Inferior parietal cortex (tissue), 1 donor: Measurements from ENCODE around the gene SYNPO2.
A peak's percentile ranks its signal among the peaks of the same experiment; 100 is the strongest.

Experiments used
- DNase-seq: peaks from one replicate; pipeline ENCODE4 v3.0.0-alpha.2; 2016; ENCODE audit errors: extremely low spot score

Gene SYNPO2

DNA sequence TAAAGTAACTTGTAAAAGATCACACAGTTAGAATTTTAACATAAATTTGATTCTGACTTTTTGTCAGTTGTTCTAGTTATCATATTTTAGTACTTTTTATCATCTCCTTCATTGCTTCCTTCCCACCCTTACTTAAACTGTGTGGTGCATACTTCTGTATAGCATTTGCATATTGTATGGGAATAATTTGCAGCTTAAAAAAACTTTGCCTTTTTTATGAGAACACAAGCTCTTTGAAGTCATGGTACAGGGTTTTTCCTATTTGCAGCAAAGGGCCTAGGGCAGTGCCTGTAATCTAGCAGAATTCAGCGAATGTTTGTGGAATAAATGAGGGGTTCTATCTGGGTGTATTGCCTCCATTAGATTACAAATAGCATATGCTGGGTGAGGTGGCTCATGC lies 41.6 kb downstream of the SYNPO2 start:
- no peak for DNase-seq

DNA sequence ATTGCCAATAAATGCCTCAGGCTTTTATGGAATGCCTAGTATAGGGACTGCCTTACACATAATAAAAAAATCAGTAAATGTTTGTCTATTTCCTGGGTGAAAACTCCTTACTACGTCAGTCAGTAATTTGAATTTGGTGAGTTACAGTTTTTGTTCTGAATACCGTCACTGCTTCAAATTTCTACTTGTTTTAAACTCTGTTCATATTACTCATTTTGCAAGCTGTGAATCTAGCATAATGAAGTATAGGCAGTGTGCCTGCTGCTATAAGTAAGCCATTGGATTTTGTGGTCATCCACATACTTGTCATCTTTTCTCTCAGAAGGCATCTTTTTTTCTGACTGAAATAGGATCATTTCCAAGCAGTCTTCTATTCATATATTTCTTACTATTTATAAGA lies 43.1 kb downstream of the SYNPO2 start:
- DNase-seq = no peak

DNA sequence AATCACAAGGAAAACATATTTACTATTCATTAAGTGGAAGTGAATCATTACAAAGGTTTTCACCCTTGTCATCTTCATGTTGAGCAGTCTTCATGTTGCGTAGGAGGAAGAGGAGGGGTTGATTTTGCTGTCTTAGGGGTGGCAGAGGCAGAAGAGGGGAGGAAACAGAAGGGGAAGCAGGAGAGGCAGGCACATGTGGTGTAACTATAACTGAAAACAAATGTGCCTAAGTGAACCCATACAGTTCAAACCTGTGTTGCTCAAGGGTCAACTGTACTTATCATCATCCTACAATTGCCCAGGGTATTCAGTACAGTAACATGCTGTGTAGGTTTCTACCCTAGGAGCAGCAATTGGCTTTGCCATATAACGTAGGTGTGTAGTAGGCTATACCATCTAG lies 47.2 kb downstream of the SYNPO2 start:
- no peak for DNase-seq

DNA sequence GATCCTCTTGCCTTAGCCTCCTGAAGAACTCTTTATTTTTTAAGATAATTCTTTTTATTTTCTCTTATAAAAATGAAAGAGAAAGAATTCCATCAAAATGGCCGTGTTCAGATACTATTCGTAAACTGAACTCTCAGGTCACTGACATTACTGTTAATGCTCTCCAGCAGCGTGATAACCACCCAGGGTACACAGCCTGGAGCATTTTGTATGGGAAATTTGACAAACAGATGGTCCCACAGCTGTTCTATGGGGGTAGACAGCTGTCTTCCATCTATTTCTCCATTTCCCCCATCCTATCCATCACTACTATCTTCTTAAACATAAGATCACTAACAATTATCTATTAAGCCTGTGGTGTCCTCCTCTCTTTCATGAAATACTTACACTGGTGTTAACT lies 47.8 kb downstream of the SYNPO2 start:
- no peak for DNase-seq

DNA sequence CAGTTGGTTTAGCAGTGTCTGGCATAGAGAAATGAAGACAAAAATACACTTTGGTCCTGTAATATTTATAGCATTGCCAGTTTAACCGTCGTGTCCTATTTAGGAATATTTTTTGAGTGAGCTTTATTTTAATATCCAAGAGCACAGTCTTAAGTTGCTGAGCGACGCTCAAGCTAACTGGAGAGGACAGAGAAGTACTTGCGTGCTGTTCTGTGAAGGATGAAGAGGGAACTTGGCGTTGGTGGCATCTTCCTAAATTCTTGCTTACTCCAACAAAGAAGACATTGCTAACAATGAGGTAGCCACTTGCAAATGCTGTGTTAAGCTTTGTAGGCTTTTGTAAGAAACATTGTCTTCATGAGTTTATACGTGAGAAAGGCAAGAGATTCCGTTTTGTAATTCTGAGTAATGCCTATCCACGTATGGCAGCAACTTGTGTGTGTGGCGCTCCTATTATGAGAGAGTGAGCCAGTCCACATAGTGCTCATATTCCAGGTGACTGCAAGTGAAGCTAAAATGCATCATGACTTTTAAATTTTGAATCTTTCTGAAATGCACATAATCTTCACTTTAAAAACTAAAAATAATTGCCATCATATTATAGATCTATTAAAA lies 50.6 kb downstream of the SYNPO2 start:
- DNase-seq = no peak

DNA sequence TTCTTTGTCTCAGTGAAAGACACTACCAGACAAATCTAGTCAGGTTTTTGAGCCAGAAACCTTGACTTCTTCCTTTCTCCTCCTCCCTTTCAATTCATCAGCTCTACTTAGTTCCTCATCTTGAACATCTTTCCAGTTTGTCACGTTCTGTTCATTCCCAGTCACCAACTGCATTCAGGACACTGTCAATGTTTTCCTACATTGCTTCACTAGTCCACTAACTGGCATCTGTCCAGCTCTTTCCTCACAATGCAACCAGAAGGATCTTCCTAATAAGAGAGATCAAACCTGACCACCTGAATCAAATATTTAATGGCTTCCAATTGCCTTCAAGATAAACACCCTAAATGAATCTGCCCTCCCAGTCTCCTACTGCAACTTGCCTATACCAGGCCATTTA lies 52.5 kb downstream of the SYNPO2 start:
- DNase-seq = no peak

DNA sequence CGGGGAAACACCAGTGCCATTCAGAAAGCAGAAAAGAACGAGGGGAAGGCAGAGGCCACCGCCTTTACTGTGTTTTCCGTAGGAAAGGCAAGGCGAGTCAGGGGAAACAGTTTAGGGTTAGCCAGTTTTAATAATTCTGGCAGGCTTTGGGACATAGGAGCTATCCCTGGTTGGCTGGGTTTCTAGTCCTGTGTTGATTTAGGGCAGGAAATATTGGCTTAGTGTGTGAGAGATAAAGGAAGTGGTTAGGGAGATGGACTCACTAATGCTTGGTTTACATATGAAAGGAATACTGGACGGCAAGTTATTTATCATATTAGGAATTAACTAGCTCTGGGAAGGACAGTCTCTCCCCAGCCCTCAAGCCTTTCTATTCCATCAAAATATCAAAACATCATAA lies 53.1 kb downstream of the SYNPO2 start:
- no peak for DNase-seq

- DNase-seq = no peak
These were observed 53.8 kb downstream of the SYNPO2 start for GRCh38 chr4:118942465-118942864.

DNA sequence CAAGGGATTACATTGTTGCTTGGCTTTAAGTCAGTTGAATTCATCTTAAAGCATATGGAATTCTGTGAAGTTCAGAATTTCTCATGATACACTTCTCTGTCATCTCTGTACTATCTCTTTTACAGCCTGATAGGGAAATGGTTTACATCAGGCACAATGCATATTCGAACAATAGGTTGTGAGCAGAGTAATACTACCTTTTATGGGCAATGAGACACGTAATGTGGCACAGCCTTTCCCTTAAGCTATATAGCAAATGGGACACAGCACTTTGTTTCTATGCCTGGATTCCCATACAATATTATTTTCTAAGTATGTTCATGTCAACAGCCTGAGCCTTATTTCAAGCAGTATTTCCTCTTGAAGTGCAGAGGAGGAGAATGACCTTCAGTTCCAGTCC lies 58.4 kb downstream of the SYNPO2 start:
- no peak for DNase-seq

GRCh38 chr4:118948545-118949144 lies 60.0 kb downstream of the SYNPO2 start:
- DNase-seq = no peak

DNA sequence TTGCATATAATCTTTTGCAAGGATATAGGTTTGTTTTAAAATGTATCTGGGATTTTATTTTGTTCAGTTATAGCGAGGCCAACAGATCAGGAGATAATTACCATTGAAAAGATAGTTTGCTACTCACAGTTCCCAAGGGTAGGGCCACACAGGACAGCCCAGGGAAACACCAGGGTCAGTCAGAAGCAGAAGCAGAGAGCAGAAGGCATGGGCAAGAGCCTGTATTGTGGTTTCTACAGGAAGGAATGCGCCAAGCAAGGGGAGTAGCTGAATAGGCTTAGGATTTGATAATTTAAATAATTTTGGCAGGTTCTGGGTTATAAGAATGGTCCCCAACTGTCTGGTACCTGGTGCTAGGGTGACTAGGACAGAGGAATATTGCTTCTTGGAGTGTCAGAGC lies 61.6 kb downstream of the SYNPO2 start:
- no peak for DNase-seq

DNA sequence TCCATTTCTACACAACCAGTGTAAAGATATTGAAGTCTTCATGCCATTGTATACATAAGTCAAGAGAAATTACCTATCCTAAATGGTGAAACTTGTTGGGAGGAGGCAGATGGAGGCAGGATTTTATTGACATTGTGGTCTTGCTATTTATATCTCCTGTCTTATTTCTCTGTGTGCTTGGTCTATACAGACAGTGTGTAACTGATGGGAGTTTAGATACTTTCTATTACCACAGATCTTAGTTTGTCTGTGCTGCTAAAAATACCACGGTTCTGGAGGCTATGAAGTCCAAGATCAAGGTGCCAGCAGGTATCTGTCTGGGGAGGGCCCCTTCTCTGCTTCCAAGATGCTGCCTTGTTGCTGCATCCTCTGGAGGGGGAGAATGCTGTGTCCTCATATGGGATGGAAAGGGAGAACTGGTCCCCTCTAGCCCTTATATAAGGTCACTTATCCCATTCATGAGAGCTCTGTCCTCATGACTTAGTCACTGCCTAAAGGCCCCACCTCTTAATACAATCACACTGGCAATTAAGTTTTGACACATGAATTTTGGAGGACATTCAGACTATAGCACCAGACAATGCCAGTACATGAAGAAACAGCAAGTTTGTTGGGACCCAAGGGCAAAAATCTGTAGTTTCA lies 62.4 kb downstream of the SYNPO2 start:
- DNase-seq = no peak

DNA sequence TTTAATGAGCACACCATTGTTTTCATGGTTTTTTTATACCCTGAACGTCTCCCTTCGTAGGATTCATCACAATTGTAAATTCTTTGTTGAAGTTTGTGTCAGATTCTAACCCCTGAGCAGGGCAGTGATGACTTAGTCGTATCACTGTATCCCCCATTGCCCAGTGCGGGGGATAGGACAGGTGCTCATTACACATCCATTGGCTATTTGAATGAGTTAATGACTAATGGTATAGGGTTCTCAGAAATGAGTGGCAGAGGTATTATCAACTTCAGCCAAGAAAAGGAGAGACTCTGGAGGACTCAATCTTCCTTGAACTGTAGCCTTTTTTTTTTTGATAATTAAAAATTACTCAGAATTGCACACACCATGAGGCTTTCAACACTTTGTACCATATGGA lies 64.6 kb downstream of the SYNPO2 start:
- no peak for DNase-seq

DNA sequence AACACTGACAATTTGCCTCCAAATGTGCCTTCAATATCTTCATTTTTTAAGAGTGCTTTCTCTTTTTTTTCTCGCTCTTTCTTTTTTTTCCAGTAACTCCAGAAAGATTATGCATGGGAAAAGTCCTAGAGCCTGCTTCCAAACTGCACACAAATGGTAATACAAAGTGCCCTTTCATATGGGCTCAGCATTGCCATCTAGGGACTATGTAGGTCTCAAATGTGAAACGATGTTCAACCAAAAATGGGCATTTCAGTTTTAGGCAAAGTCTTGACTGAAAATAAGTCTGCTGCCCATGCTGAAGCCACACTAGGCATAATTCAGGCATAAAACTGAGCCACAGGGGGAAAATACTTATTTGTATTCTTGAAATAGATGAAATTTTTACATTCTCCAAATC lies 65.6 kb downstream of the SYNPO2 start:
- DNase-seq = peak; percentile 63

GRCh38 chr4:118955515-118955914 lies 66.9 kb downstream of the SYNPO2 start:
- DNase-seq = no peak

DNA sequence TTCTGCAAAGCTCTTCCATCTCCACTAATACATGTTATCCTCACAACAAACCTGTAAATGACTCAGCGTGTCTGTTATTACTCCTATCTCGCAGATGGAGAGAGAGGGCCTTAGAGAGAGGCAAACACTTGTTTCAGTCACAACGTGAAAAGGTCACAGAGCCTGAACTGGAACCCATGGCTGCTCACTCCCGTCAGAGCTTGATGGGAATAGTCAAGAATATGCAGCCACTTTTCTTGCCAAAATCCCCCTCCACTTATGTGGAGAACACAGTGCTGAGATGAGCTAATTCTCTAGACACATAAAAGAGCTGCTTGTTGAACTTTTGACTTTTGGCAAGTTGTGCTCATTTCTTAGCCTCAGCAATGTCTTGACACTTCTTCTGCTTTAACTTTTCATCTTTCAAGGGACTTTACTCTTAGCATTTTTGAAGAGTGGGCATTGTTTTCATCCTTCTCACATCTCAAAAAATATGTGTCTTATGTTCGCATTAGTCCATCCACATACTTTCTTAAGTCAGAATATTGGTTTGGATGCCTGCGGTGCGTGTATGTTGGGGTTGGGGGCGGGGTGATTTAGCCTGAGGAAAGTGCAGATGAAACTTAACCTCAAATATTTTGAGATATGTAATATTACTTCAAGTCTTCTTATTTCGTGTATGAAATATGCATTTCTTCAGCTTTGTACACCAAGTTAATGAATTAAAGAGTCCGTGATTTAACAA lies 69.2 kb downstream of the SYNPO2 start:
- DNase-seq = no peak

DNA sequence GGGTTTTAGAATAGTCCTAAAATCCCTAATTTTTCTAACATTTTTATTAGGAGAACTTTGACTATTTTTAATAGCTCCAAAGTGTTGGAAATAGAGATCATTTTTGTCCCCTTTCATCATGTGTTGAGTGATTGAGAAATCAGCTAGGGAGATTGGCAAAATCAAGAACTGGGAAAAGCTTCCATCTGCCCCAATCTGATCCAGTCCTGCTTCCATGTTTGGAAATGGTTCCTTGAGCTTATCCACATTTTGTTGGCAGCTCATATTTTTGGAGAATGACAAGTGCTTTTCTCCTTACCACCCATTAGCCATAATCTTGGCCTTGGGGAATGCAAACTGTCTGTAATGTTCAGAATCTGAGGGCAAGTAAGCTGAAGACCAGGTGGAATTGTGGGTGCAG lies 73.9 kb downstream of the SYNPO2 start:
- no peak for DNase-seq

DNA sequence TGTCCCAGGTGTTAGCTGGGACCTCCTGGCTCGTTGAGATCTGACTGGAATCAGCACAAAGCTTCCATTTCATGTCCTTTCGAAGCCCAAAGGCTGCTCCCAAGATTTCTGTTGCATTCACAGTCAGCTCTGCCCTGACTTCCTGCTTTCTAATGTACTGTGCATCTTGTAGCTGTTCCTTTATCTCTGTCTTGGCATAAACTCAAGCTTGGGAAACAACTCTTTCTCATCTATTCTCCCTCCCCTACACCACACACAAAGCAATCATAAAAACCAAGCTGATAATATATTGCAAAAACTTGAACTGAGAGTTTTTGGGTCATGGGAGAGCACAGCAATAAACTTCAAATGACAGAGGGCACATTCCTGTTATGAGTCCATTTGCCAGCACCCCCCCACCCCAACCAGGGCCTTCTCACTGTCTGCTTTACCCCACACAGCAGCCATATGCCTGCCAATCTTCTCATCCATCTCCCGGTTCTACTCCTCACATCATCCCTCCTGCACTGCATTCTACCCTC lies 76.3 kb downstream of the SYNPO2 start:
- no peak for DNase-seq

DNA sequence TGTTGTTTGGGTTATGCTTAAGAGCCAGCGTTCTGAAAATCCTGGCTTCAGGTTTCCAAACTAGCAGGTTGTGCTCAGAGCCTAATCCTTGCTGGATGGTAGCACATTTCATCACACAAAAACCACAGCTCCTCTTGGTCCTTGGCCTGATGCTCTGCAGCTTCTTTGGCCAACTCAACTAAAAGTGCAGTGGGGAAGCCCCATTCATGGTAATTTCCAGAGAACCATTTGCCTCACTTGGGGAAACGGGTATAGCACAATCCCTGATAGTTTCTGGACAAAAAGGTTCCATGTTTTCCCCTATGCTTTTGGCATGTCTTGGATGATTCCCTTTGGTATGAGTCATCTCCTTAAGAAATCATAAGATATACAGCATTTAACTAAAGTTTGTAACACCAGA lies 78.7 kb downstream of the SYNPO2 start:
- DNase-seq = no peak

DNA sequence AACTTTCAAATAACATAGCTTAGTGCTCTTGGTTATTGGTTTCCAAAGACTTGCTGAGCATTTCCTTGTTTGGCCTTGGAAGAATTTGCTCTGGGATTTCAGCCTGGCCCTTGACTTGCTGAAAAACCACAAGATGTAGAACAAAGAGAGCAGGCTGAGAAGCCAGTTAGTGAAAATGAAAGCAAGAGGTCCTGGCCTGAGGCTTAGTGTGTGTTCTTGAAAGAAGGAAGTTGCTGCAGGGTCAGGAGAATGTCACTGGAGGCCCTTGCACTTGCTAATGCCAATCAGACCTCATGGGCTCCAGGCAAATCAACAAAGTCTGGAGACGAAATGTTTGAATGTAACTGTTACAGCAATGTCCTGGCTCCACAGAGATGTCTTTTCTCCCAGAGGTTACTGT lies 79.4 kb downstream of the SYNPO2 start:
- DNase-seq = no peak

- no peak for DNase-seq
These were observed 80.2 kb downstream of the SYNPO2 start for GRCh38 chr4:118968813-118969212.

- DNase-seq = peak; percentile 50
These were observed 80.7 kb downstream of the SYNPO2 start for GRCh38 chr4:118969359-118969758.

DNA sequence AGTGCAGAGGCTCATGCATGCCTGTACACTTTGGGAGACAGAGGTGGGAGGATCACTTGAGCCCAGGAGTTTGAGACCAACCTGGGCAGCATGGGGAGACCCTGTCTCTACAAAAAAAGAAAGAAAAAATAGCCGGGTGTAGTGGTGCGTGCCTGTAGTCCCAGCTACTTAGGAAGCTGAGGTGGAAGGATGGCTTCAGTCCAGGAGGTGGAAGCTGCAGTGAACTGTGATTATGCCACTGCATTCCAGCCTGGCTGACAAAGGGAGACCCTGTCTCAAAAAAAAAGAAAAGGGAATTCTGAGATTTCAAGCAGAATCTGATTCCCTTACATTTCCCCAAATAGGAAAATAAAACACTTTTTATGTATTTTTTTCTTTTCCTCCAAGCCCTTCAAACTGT lies 83.5 kb downstream of the SYNPO2 start:
- DNase-seq = no peak
